HG02840 (cell line): ENCODE data around the gene CRB1.

Source experiments
- ATAC-seq: cut with Tn5 transposase; IDR thresholded peaks from one replicate; pipeline ENCODE4 v1.9.1; 2021; ENCODE audit warnings: mild to moderate bottlenecking, moderate library complexity, moderate number of reproducible peaks; ENCODE audit not compliant: unreplicated experiment, low FRiP score

Gene CRB1

DNA sequence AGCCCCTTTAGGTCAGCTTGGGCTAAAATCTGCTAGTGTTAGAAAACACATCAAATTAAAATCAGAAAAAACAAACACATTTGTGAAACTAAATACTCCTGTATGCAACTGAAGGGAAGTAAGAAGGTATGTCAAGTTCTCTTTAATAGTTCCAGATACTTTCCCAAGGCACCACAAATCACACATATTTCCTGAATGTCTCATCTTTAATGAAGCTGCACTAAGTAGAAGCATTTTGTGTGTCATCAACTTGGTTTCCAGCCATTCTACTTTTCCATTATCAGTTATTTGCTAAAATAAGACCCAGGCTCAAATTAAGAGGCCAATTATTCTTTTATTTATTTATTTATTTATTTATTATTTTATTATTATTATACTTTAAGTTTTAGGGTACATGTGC lies 34.7 kb downstream of the CRB1 start:
- no peak for ATAC-seq

DNA sequence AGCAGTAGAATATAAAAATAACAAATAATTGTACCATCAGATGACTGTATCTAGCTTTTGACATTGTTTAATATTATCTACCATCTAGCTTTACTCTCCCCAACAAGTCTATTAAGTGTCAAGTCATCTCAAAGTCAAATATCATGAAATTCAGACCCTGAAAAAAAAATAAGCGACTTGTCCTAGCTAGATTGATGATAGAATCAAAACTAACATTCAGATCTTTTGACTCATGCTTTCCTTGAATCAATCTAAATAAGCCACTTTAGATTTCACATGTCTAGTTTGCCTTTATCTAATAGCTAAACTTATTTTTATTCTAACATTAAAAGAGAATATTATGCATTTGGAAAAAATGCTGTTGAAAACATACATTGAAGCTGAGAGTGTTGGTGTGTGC lies 35.4 kb downstream of the CRB1 start:
- ATAC-seq = no peak

DNA sequence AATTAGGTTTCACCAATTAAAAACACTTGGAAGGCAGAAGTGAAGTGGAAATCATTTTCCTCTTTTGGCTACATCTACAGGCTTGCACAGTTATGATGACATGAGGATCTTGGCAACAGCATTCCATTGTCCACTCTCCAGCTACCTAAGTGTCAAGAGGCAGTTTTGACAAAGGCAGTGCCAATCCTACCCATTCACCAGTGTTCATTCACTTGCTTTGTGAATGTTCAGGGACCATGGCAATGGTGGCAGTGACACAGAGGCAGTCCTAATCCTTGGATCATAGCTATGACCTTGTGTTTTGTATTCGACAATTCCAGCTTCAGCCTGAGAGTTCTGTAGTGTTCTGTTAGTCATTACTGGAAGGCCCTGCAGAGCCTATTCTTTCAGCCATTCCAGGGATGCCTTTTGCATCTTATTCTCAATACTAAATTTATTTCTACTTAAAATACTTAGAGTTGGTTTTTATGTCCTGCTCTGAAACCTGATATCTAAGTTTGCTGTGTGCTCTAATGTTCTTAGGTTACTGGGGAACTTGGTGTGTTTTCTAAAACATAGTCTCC lies 36.7 kb downstream of the CRB1 start:
- no peak for ATAC-seq

GRCh38 chr1:197305925-197306324 lies 37.9 kb downstream of the CRB1 start:
- ATAC-seq = no peak

DNA sequence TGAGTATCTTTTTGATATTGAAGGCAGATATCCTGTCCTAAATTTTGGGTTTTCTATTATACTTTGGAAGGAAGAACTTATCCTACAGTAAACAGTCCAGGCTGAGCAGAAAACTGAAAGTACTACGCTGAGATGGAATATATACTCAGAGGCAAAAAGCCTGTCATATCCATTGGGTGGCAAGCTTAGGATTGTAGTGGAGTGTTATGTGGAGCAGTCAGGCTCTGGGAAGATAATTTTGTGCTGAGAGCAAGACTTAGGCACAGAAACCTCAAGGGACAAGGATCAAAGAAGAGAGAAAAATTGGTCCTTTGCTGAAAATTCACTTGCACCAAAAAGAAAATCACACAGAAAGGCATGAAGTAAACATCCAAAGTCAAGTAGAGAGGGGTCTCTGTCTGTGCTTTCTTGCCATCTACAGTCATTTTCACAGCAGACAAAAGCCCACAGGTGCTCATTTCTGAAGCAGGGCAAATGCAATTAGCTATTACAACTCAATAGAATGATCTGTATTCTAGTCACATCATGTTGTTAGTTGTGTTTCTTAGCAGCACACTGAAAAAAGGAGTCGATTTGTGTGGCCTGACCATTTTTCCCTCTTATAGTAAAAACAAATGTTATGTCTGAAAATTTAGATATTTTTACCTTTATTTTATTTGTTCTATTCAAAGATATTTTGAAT lies 38.5 kb downstream of the CRB1 start:
- ATAC-seq = no peak

GRCh38 chr1:197307136-197307535 lies 39.1 kb downstream of the CRB1 start:
- no peak for ATAC-seq

GRCh38 chr1:197307551-197307950 lies 39.5 kb downstream of the CRB1 start:
- no peak for ATAC-seq

GRCh38 chr1:197311081-197311480 lies 43.0 kb downstream of the CRB1 start:
- ATAC-seq = no peak

DNA sequence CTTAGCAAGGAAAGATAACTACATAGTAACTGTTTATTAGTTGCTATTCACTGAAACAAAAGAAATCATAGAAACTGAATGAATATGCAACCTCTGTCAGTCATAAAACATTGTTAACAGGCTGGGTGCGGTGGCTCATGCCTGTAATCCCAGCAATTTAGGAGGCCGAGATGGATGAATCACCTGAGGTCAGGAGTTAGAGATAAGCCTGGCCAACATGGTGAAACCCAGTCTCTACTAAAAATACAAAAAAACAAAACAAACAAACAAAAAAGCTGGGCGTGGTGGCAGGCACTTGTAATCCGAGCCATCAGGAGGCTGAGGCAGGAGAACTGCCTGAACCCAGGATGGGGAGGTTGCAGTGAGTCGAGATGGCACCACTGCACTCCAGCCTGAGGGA lies 44.1 kb downstream of the CRB1 start:
- no peak for ATAC-seq

- ATAC-seq = no peak
Observed at GRCh38 chr1:197313713-197314112, 45.7 kb downstream of the CRB1 start.

GRCh38 chr1:197314682-197315081 lies 46.6 kb downstream of the CRB1 start:
- no peak for ATAC-seq

DNA sequence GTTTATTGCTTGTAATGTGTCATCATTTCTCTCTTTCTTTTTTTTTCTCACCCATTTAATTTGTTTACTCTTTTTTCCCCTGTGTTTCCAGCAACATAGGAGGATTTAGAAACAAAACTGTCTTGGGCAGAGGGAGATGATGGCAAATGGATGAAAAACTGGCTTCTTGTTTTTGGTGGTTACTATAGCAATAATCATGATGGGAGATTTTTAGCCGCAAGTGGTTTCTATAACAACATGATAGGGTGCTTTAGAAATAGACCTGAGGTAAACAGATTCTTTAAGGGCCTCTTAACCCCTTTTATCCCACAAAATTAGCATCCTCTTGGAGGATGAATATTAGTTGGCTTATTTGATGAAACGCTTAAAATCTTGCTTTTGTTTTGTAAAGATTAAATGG lies 51.6 kb downstream of the CRB1 start:
- ATAC-seq = no peak

DNA sequence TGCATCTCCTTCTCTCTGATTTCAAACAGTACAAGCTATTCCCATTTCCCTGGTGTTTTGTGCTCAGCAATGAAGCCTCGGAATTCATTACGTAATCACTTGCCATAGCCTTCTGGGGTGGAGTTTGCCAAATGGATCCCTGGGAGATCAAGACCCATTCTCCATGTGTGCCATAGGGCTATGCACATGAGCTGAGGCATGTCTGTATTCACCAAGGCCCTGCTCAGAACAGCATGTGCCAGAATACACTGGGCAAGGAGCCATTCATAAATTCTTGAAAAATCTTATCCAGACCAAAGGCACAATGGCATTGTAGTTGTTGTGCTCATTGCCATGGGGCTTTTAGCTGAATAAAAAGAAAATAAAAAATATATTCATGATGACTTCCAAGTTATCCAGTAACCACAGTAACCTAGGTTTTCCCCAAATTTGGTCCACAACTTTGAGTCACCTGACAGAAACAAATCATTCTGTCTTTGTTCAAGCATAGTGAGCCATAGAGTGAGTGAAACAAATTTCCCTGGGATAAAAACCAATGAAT lies 53.0 kb downstream of the CRB1 start:
- no peak for ATAC-seq

DNA sequence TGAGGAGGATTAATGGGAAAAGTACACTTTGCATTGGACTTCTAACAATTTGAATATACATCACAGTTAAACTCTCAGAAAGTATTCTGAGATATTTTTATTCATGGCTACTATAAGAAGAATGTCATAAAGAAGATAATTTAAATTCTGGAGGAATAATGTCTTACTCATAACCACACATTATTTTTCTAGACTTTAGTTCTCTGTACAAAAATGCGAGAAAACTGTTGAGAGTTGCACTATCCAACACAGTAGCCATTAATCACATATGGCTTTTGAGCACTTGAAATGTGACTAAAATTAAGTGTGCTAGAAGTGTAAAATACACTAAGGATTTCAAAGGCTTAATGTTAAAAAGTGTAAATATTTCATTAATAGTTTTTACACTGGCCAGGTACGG lies 53.8 kb downstream of the CRB1 start:
- no peak for ATAC-seq

DNA sequence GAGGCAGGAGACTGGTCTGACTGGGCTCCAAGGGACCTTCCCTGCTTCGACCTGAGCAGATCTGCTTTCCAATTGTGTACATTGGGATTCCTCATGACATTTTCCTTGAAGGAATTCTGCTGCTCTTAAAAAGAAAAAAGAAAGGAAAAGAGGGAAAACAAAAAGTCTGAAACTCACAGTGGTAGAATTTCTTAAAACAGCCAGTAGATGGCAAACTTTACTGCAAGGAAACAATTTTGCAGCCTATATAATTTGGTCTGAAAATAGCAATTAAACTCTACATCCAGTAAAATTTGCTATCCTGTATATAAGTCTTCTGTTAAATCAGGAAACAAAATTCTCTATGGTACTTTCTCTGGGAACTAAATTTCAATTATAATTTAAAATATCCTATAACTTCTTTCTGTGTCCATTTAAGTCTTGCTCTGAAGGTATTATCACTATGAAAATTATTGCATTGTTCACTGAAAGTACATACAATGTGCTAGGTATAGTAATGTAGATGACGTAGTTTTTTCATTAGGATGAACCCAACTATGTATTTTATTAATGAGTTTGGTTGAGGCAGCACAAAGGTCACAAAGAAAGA lies 59.8 kb downstream of the CRB1 start:
- ATAC-seq = no peak

GRCh38 chr1:197330213-197330612 lies 62.2 kb downstream of the CRB1 start:
- no peak for ATAC-seq

- no peak for ATAC-seq
Observed at GRCh38 chr1:197331565-197331964, 63.5 kb downstream of the CRB1 start.

- ATAC-seq = no peak
Observed at GRCh38 chr1:197333041-197333440, 65.0 kb downstream of the CRB1 start.

- no peak for ATAC-seq
Observed at GRCh38 chr1:197336571-197336970, 68.5 kb downstream of the CRB1 start.

- ATAC-seq = no peak
Observed at GRCh38 chr1:197339106-197340060, 71.3 kb downstream of the CRB1 start.

GRCh38 chr1:197341626-197342025 lies 73.6 kb downstream of the CRB1 start:
- no peak for ATAC-seq
